ENCODE data around the gene TRPT1. TPM values are rescaled to one million over a fixed set of nuclear protein-coding genes. Genes with fewer than 3 reads are reported as not detected.

Gene TRPT1
- 29.9 TPM for polyA plus RNA-seq (2013, experiment 1 of 2)
- 30.6 TPM for polyA plus RNA-seq (2013, experiment 2 of 2)

GRCh38 chr11:64225608-64226506, at the start of gene TRPT1, which contains the start of gene NUDT22:
TRPT1 (minus strand) TSS chr11:64226186; CDS start chr11:64225860, 326 bp downstream.
NUDT22 (plus strand) TSS chr11:64226274; CDS start chr11:64226653, 379 bp downstream.
- Histone ChIP-seq H3K27me3 (ENCODE audit: insufficient read depth, low read length, poor library complexity) (no peaks in the 10 kb centered on the region), H3K9ac (ENCODE audit: low read length) (peak within 1 kb of the TSS; percentile 96), H3K79me1 (ENCODE audit: low read length) (peaks cover 4% of the 10 kb centered on the region), H2BK120ac (ENCODE audit: low read depth, low read length) (no peak within 1 kb of the TSS), H3K4me3 (ENCODE audit: low read length) (peak within 1 kb of the TSS; percentile 77), H2AK5ac (ENCODE audit: low read length) (no peak within 1 kb of the TSS), H3K79me2 (ENCODE audit: control insufficient read depth, insufficient read depth, low read length) (no peaks in the 10 kb centered on the region), H3K36me3 (ENCODE audit: control insufficient read depth, insufficient read depth, low read length) (no peaks in the 10 kb centered on the region), H3K27ac (ENCODE audit: low read depth, low read length) (peak within 1 kb of the TSS; percentile 45), H3K56ac (ENCODE audit: low read length) (peak within 1 kb of the TSS; percentile 97), H4K5ac (ENCODE audit: low read length) (no peak within 1 kb of the TSS), H2BK15ac (replicated peaks; ENCODE audit: low read depth) (no peak within 1 kb of the TSS), H2BK5ac (ENCODE audit: low read length) (peak within 1 kb of the TSS; percentile 80), H3K4ac (ENCODE audit: low read depth, low read length) (peak within 1 kb of the TSS; percentile 25), H3K18ac (ENCODE audit: low read length) (peak within 1 kb of the TSS; percentile 44), H3K4me2 (ENCODE audit: low read length) (peak within 1 kb of the TSS; percentile 83), H3K4me1 (ENCODE audit: control insufficient read depth, low read depth, low read length) (peaks cover 2% of the 10 kb centered on the region), H4K8ac (ENCODE audit: low read depth, low read length) (peak within 1 kb of the TSS; percentile 41), H3K23ac (ENCODE audit: low read length) (peak within 1 kb of the TSS; percentile 29)
- DNase-seq: peak; percentile 85
- no CpG with 5 or more reads among the region's 54 CpGs for WGBS (ENCODE audit: extremely low coverage, insufficient coverage, low lambda C conversion rate)

DNA sequence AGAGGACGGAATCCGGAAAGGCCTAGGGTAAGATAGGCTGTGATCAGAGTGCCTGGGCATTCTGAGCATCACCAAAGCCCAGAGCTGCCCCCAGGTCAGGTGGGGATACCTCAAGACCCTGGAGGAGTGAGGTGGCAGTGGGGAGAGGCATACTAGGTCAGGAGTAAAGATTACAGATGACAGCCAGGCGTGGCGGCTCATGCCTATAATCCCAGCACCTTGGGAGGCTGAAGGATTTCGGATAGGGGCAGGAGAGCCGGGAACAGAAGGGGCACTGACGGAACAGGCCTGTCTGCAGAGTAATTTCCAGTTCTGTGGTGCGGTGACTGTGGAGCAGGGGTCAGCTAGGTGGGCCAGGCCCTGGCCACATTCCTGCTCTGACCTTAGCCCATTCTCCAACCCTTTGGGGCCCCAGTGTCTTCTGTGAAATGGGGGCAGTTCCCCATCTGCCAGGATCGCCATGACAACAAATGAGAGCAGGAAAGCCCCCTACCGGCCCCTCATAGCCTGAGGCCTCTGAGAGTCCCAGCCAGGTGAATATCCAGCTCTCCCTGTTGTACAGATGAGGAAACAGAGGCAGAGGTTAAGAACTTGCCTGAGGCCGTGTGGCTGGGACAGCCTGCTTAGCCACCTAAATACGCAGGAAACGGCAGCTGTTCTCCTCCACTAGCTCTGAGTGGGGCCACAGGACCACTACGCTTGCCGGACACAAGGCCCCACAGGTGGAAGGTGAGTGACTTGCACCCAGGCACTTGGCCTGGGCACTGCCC, 49.2 kb upstream of the TRPT1 start:
- H2AK5ac ChIP-seq (ENCODE audit: low read length): no peak overlapping the region
- H3K56ac ChIP-seq (ENCODE audit: low read length): peak overlapping the region; percentile 25
- DNase-seq: no peak
- H3K4me1 ChIP-seq (ENCODE audit: control insufficient read depth, low read depth, low read length): no peaks in the 10 kb centered on the region
- no peak overlapping the region for H3K18ac ChIP-seq (ENCODE audit: low read length)
- H3K36me3 ChIP-seq (ENCODE audit: control insufficient read depth, insufficient read depth, low read length): no peaks in the 10 kb centered on the region
- H3K79me1 ChIP-seq (ENCODE audit: low read length): no peaks in the 10 kb centered on the region
- H4K5ac ChIP-seq (ENCODE audit: low read length): no peak overlapping the region
- H3K27me3 ChIP-seq (ENCODE audit: insufficient read depth, low read length, poor library complexity): no peaks in the 10 kb centered on the region
- no peak overlapping the region for H2BK120ac ChIP-seq (ENCODE audit: low read depth, low read length)
- H3K23ac ChIP-seq (ENCODE audit: low read length): no peak overlapping the region
- H3K4ac ChIP-seq (ENCODE audit: low read depth, low read length): no peak overlapping the region
- no peak overlapping the region for H2BK5ac ChIP-seq (ENCODE audit: low read length)
- H3K4me2 ChIP-seq (ENCODE audit: low read length): no peak overlapping the region
- no peak overlapping the region for H3K4me3 ChIP-seq (ENCODE audit: low read length)
- H4K8ac ChIP-seq (ENCODE audit: low read depth, low read length): no peak overlapping the region
- H3K9ac ChIP-seq (ENCODE audit: low read length): no peak overlapping the region
- no peaks in the 10 kb centered on the region for H3K79me2 ChIP-seq (ENCODE audit: control insufficient read depth, insufficient read depth, low read length)
- no peak overlapping the region for H2BK15ac ChIP-seq (replicated peaks; ENCODE audit: low read depth)
- no peak overlapping the region for H3K27ac ChIP-seq (ENCODE audit: low read depth, low read length)
- WGBS (ENCODE audit: extremely low coverage, insufficient coverage, low lambda C conversion rate): no CpG with 5 or more reads among the region's 15 CpGs

DNA sequence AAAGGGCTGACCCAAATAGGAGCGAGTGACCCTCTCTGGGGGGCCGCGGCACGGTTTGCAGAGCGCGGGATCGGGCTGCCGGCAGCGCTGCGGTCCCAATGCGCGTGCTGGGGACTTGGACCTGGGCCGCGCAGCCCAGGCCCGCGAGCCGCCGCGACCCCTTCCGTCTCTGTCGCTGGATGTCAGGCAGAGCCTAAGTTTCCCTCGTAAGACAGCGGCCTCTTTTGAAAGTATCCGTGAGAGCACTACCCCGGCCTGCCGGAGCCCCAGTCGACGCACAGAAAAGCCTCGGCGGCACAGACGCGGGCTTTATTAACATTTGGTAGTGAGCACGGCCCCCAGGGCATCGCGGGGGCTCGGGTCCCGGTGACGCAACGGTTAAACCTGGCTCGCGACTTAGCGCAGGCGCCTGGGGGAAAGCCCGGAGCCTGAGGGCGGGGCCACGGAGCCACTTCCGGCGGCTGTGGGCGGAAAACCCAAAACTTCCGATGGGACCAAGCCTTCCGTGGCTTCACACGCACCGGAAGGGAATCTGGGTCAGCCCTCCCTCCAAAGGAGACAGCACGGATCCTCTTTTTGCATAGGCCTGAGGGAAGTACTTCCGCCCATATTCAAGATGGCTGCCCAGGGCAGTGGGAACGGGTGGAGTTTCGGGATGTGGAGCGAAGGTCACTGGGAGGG, 43.7 kb upstream of the TRPT1 start:
- H3K79me2 ChIP-seq (ENCODE audit: control insufficient read depth, insufficient read depth, low read length): no peaks in the 10 kb centered on the region
- H3K4me2 ChIP-seq (ENCODE audit: low read length): peak overlapping the region; percentile 94
- H3K56ac ChIP-seq (ENCODE audit: low read length): peak overlapping the region; percentile 97
- no peak overlapping the region for H3K23ac ChIP-seq (ENCODE audit: low read length)
- peak overlapping the region; percentile 74 for H3K4ac ChIP-seq (ENCODE audit: low read depth, low read length)
- no peak overlapping the region for H2AK5ac ChIP-seq (ENCODE audit: low read length)
- peak overlapping the region; percentile 96 for H3K27ac ChIP-seq (ENCODE audit: low read depth, low read length)
- H2BK15ac ChIP-seq (replicated peaks; ENCODE audit: low read depth): no peak overlapping the region
- H3K4me3 ChIP-seq (ENCODE audit: low read length): peak overlapping the region; percentile 62
- peaks cover 1% of the 10 kb centered on the region for H3K36me3 ChIP-seq (ENCODE audit: control insufficient read depth, insufficient read depth, low read length)
- no peaks in the 10 kb centered on the region for H3K27me3 ChIP-seq (ENCODE audit: insufficient read depth, low read length, poor library complexity)
- peak; percentile 100 for DNase-seq
- H3K4me1 ChIP-seq (ENCODE audit: control insufficient read depth, low read depth, low read length): peaks cover 5% of the 10 kb centered on the region
- peak overlapping the region; percentile 81 for H3K18ac ChIP-seq (ENCODE audit: low read length)
- H4K5ac ChIP-seq (ENCODE audit: low read length): no peak overlapping the region
- no peaks in the 10 kb centered on the region for H3K79me1 ChIP-seq (ENCODE audit: low read length)
- H3K9ac ChIP-seq (ENCODE audit: low read length): peak overlapping the region; percentile 93
- no CpG with 5 or more reads among the region's 58 CpGs for WGBS (ENCODE audit: extremely low coverage, insufficient coverage, low lambda C conversion rate)
- no peak overlapping the region for H4K8ac ChIP-seq (ENCODE audit: low read depth, low read length)
- peak overlapping the region; percentile 14 for H2BK120ac ChIP-seq (ENCODE audit: low read depth, low read length)
- H2BK5ac ChIP-seq (ENCODE audit: low read length): peak overlapping the region; percentile 65

DNA sequence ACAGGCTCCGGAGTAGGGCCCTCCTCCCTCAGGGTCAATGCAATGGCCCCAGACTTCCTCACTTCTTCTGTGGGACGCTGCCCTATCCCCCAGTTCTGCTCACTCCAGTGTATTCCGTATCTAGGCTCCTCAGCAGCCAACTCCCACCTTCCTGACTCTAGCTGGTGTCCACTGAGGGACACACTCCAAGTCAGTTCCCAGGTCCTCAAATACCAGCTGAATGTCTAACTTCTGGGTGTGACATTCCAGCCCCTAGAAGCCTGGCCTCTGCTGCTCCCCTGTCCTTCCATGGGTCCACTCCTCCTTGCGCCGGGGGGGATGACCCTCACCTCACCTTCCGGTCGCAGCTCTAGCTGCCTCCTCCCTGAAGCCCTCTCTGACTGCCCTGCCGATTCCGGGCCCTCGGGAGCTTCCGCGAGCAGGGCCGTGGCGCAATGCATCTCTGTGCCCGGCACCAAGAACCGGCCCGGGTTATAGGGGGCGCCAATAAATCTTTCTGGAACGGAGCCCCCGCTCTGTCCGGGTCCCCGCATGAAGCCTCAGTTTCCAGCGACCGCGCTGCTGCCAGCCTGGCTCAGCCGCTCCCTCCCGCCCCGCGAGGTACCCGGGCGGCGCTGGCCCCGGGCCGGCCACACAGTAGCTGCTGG, 43.0 kb upstream of the TRPT1 start:
- peak overlapping the region; percentile 74 for H3K4ac ChIP-seq (ENCODE audit: low read depth, low read length)
- H2BK120ac ChIP-seq (ENCODE audit: low read depth, low read length): peak overlapping the region; percentile 14
- H4K5ac ChIP-seq (ENCODE audit: low read length): no peak overlapping the region
- peak overlapping the region; percentile 95 for H2BK5ac ChIP-seq (ENCODE audit: low read length)
- peak overlapping the region; percentile 62 for H3K4me3 ChIP-seq (ENCODE audit: low read length)
- H4K8ac ChIP-seq (ENCODE audit: low read depth, low read length): no peak overlapping the region
- peak overlapping the region; percentile 96 for H3K27ac ChIP-seq (ENCODE audit: low read depth, low read length)
- peaks cover 6% of the 10 kb centered on the region for H3K36me3 ChIP-seq (ENCODE audit: control insufficient read depth, insufficient read depth, low read length)
- H2BK15ac ChIP-seq (replicated peaks; ENCODE audit: low read depth): no peak overlapping the region
- H3K18ac ChIP-seq (ENCODE audit: low read length): peak overlapping the region; percentile 81
- WGBS (ENCODE audit: extremely low coverage, insufficient coverage, low lambda C conversion rate): no CpG with 5 or more reads among the region's 34 CpGs
- DNase-seq: peak; percentile 95
- H3K79me2 ChIP-seq (ENCODE audit: control insufficient read depth, insufficient read depth, low read length): no peaks in the 10 kb centered on the region
- H3K27me3 ChIP-seq (ENCODE audit: insufficient read depth, low read length, poor library complexity): no peaks in the 10 kb centered on the region
- H3K56ac ChIP-seq (ENCODE audit: low read length): peak overlapping the region; percentile 95
- H3K4me2 ChIP-seq (ENCODE audit: low read length): peak overlapping the region; percentile 94
- peak overlapping the region; percentile 90 for H3K23ac ChIP-seq (ENCODE audit: low read length)
- H2AK5ac ChIP-seq (ENCODE audit: low read length): no peak overlapping the region
- H3K9ac ChIP-seq (ENCODE audit: low read length): peak overlapping the region; percentile 91
- peaks cover 5% of the 10 kb centered on the region for H3K4me1 ChIP-seq (ENCODE audit: control insufficient read depth, low read depth, low read length)
- H3K79me1 ChIP-seq (ENCODE audit: low read length): no peaks in the 10 kb centered on the region

All from mesendoderm (in vitro differentiated cells).